HEK293 (cell line): ENCODE data around the gene RPL13A.

Experiments used
- BCL6B ChIP-seq: fragments of 450-650 bp; formaldehyde crosslinking; IDR thresholded peaks from 2 replicates; pipeline ENCODE4 v1.5.1; 2017; ENCODE audit warnings: missing biosample characterization, missing genetic modification characterization
- CTCF ChIP-seq: fragments of 450-650 bp; formaldehyde crosslinking; IDR thresholded peaks from 2 replicates; pipeline ENCODE4 v1.5.1; 2016; ENCODE audit warnings: missing biosample characterization, missing genetic modification characterization
- GLIS2 ChIP-seq: fragments of 450-650 bp; formaldehyde crosslinking; IDR thresholded peaks from 2 replicates; pipeline ENCODE4 v1.5.1; 2016; ENCODE audit warnings: missing biosample characterization, missing genetic modification characterization
- HOXC10 ChIP-seq: sonication (generic); formaldehyde crosslinking; IDR thresholded peaks from 2 replicates; pipeline ENCODE4 v1.8.1; 2023; ENCODE audit warnings: mild to moderate bottlenecking, missing genetic modification reagents
- KLF8 ChIP-seq: fragments of 450-650 bp; formaldehyde crosslinking; IDR thresholded peaks from 2 replicates; pipeline ENCODE4 v1.5.1; 2016; ENCODE audit warnings: missing biosample characterization, missing genetic modification characterization
- MEIS1 ChIP-seq: sonication (generic); formaldehyde crosslinking; IDR thresholded peaks from 2 replicates; pipeline ENCODE4 v1.8.1; 2022; ENCODE audit warnings: missing genetic modification reagents, mild to moderate bottlenecking, borderline replicate concordance
- PBX3 ChIP-seq: sonication (generic); formaldehyde crosslinking; IDR thresholded peaks from 2 replicates; pipeline ENCODE4 v1.8.1; 2022; ENCODE audit warnings: mild to moderate bottlenecking, moderate library complexity, missing genetic modification reagents
- PRDM6 ChIP-seq: fragments of 450-650 bp; formaldehyde crosslinking; IDR thresholded peaks from 2 replicates; pipeline ENCODE4 v1.5.1; 2017; ENCODE audit warnings: missing biosample characterization, missing genetic modification characterization
- REPIN1 ChIP-seq: fragments of 450-650 bp; formaldehyde crosslinking; IDR thresholded peaks from 2 replicates; pipeline ENCODE4 v1.5.1; 2017; ENCODE audit warnings: missing biosample characterization, missing genetic modification characterization, low read depth
- WT1 ChIP-seq: fragments of 450-650 bp; formaldehyde crosslinking; IDR thresholded peaks from 2 replicates; pipeline ENCODE4 v1.5.1; 2016; ENCODE audit warnings: missing biosample characterization, missing genetic modification characterization
- ZBTB1 ChIP-seq: fragments of 450-650 bp; formaldehyde crosslinking; IDR thresholded peaks from 2 replicates; pipeline ENCODE4 v1.5.1; 2016; ENCODE audit warnings: missing biosample characterization, missing genetic modification characterization
- ZBTB17 ChIP-seq: fragments of 450-650 bp; formaldehyde crosslinking; IDR thresholded peaks from 2 replicates; pipeline ENCODE4 v1.5.1; 2016; ENCODE audit warnings: missing biosample characterization, missing genetic modification characterization
- ZBTB20 ChIP-seq: fragments of 450-650 bp; formaldehyde crosslinking; IDR thresholded peaks from 2 replicates; pipeline ENCODE4 v1.5.1; 2016; ENCODE audit warnings: missing biosample characterization, missing genetic modification characterization
- ZEB2 ChIP-seq: fragments of 450-650 bp; formaldehyde crosslinking; IDR thresholded peaks from 2 replicates; pipeline ENCODE4 v1.5.1; 2016; ENCODE audit warnings: missing biosample characterization, missing genetic modification characterization
- ZNF121 ChIP-seq: fragments of 450-650 bp; formaldehyde crosslinking; IDR thresholded peaks from 2 replicates; pipeline ENCODE4 v1.5.1; 2016; ENCODE audit warnings: missing biosample characterization, missing genetic modification characterization
- ZNF132 ChIP-seq: fragments of 450-650 bp; formaldehyde crosslinking; IDR thresholded peaks from 2 replicates; pipeline ENCODE4 v1.5.1; 2017; ENCODE audit warnings: missing biosample characterization, missing genetic modification characterization, borderline replicate concordance
- ZNF248 ChIP-seq: fragments of 450-650 bp; formaldehyde crosslinking; IDR thresholded peaks from 2 replicates; pipeline ENCODE4 v1.5.1; 2017; ENCODE audit warnings: missing biosample characterization, missing genetic modification characterization
- ZNF280C ChIP-seq: fragments of 450-650 bp; formaldehyde crosslinking; IDR thresholded peaks from 2 replicates; pipeline ENCODE4 v1.5.1; 2016; ENCODE audit warnings: missing biosample characterization, missing genetic modification characterization
- ZNF311 ChIP-seq: fragments of 450-650 bp; formaldehyde crosslinking; IDR thresholded peaks from 2 replicates; pipeline ENCODE4 v1.5.1; 2017; ENCODE audit warnings: missing biosample characterization, missing genetic modification characterization, borderline replicate concordance
- ZNF324 ChIP-seq: fragments of 450-650 bp; formaldehyde crosslinking; IDR thresholded peaks from 2 replicates; pipeline ENCODE4 v1.5.1; 2016; ENCODE audit warnings: missing biosample characterization, missing genetic modification characterization
- ZNF362 ChIP-seq: fragments of 450-650 bp; formaldehyde crosslinking; IDR thresholded peaks from 2 replicates; pipeline ENCODE4 v1.5.1; 2016; ENCODE audit warnings: missing biosample characterization, missing genetic modification characterization
- ZNF394 ChIP-seq: fragments of 450-650 bp; formaldehyde crosslinking; IDR thresholded peaks from 2 replicates; pipeline ENCODE4 v1.5.1; 2016; ENCODE audit warnings: missing biosample characterization, missing genetic modification characterization, mild to moderate bottlenecking, moderate library complexity, borderline replicate concordance
- ZNF544 ChIP-seq: fragments of 450-650 bp; formaldehyde crosslinking; IDR thresholded peaks from 2 replicates; pipeline ENCODE4 v1.5.0; 2017; ENCODE audit warnings: missing biosample characterization, missing genetic modification characterization
- ZNF571 ChIP-seq: fragments of 450-650 bp; formaldehyde crosslinking; IDR thresholded peaks from 2 replicates; pipeline ENCODE4 v1.5.0; 2017; ENCODE audit warnings: missing biosample characterization, missing genetic modification characterization
- ZNF585B ChIP-seq: fragments of 450-650 bp; formaldehyde crosslinking; IDR thresholded peaks from 2 replicates; pipeline ENCODE4 v1.5.1; 2016; ENCODE audit warnings: missing biosample characterization, missing genetic modification characterization
- ZNF701 ChIP-seq: fragments of 450-650 bp; formaldehyde crosslinking; IDR thresholded peaks from 2 replicates; pipeline ENCODE4 v1.5.1; 2016; ENCODE audit warnings: missing biosample characterization, missing genetic modification characterization
- ZNF704 ChIP-seq: fragments of 450-650 bp; formaldehyde crosslinking; IDR thresholded peaks from 2 replicates; pipeline ENCODE4 v1.5.1; 2016; ENCODE audit warnings: missing biosample characterization, missing genetic modification characterization
- ZNF776 ChIP-seq: fragments of 450-650 bp; formaldehyde crosslinking; IDR thresholded peaks from 2 replicates; pipeline ENCODE4 v1.5.0; 2017; ENCODE audit warnings: missing biosample characterization, missing genetic modification characterization, borderline replicate concordance
- ZNF792 ChIP-seq: fragments of 450-650 bp; formaldehyde crosslinking; IDR thresholded peaks from 2 replicates; pipeline ENCODE4 v1.5.1; 2016; ENCODE audit warnings: missing biosample characterization, missing genetic modification characterization
- ZSCAN30 ChIP-seq: fragments of 450-650 bp; IDR thresholded peaks from 2 replicates; pipeline ENCODE4 v1.5.1; 2018; ENCODE audit warnings: missing biosample characterization, mild to moderate bottlenecking, missing genetic modification characterization, moderate library complexity

The RPL13A gene

GRCh38 chr19:49492573-49493405 is 5.4 kb downstream of the RPL13A start (continued):
- TF ChIP-seq ZSCAN30 (tag by site-specific recombination) (peak; percentile 81; the same call in 1 of the 2 replicates), ZNF394 (tag by site-specific recombination) (no peak; the same call in 1 of the 2 replicates), ZEB2 (tag by site-specific recombination) (peak; percentile 57; the same call in 1 of the 2 replicates), REPIN1 (tag by site-specific recombination) (no peak), MEIS1 (CRISPR knock-in tag) (no peak), ZNF701 (no peak), CTCF (no peak), ZNF544 (tag by site-specific recombination) (no peak), ZBTB20 (no peak), ZNF248 (tag by site-specific recombination) (no peak), HOXC10 (CRISPR knock-in tag) (no peak), ZNF324 (tag by site-specific recombination) (no peak), ZNF792 (tag by site-specific recombination) (0 out of 2 replicates have a peak, but pooled peaks have one; percentile 62), PBX3 (no peak), GLIS2 (tag by site-specific recombination) (no peak), ZNF776 (tag by site-specific recombination) (no peak), KLF8 (no peak), ZNF132 (tag by site-specific recombination) (no peak), ZNF585B (tag by site-specific recombination) (no peak), ZNF362 (tag by site-specific recombination) (no peak), ZNF280C (tag by site-specific recombination) (no peak), ZNF704 (no peak), ZNF121 (tag by site-specific recombination) (no peak), ZNF311 (no peak), ZBTB17 (tag by site-specific recombination) (peak; percentile 54), ZBTB1 (tag by site-specific recombination) (no peak), BCL6B (no peak), ZNF571 (no peak), PRDM6 (tag by site-specific recombination) (no peak), WT1 (no peak)
